ENCODE measurements around the gene SHF.
A peak's percentile ranks its signal among the peaks of the same experiment; 100 is the strongest.

GRCh38 chr15:45162771-45163507 is 24.8 kb downstream of the SHF start:
- TF ChIP-seq CTCF (IDR thresholded peaks at IDR 0.05) (peak; percentile 27 to 93 (median 76)), POLR2A (IDR thresholded peaks at IDR 0.05) (no peak)
